MM.1S (cell line): ENCODE results near the gene APC2.

Experiments used
- DNase-seq: peaks from one replicate; pipeline ENCODE4 v3.0.0-alpha.2; 2015
- H2AFZ ChIP-seq: fragments of 300-600 bp; sonication (generic); 2 replicates; pipeline ENCODE4 v1.6.0; 2016; ENCODE audit warnings: antibody characterized with exemption, low read length
- H3F3A ChIP-seq: fragments of 300-600 bp; sonication (generic); 2 replicates; pipeline ENCODE4 v1.6.1; 2016; ENCODE audit warnings: mild to moderate bottlenecking, antibody characterized with exemption, low read length, moderate library complexity, mixed read lengths; ENCODE audit not compliant: insufficient read depth
- H3K27ac ChIP-seq: fragments of 300-600 bp; sonication (generic); 2 replicates; pipeline ENCODE4 v1.5.1; 2016; ENCODE audit warnings: mild to moderate bottlenecking, low read length
- H3K27me3 ChIP-seq: fragments of 300-600 bp; sonication (generic); replicated peaks from 2 replicates; pipeline ENCODE4 v1.6.0; 2016; ENCODE audit warnings: low read length; ENCODE audit not compliant: insufficient read depth
- H3K36me3 ChIP-seq: fragments of 300-600 bp; sonication (generic); replicated peaks from 2 replicates; pipeline ENCODE4 v1.6.1; 2016; ENCODE audit warnings: mild to moderate bottlenecking, low read length, mixed read lengths; ENCODE audit not compliant: insufficient read depth
- H3K4me1 ChIP-seq: fragments of 300-600 bp; sonication (generic); 2 replicates; pipeline ENCODE4 v1.6.1; 2016; ENCODE audit warnings: low read length, mixed read lengths
- H3K4me2 ChIP-seq: fragments of 300-600 bp; sonication (generic); 2 replicates; pipeline ENCODE4 v1.6.0; 2016; ENCODE audit warnings: low read depth, low read length
- H3K4me3 ChIP-seq: fragments of 300-600 bp; sonication (generic); 2 replicates; pipeline ENCODE4 v1.5.1; 2016; ENCODE audit warnings: low read length, mixed read lengths
- H3K79me2 ChIP-seq: fragments of 300-600 bp; sonication (generic); 2 replicates; pipeline ENCODE4 v1.6.1; 2016; ENCODE audit warnings: mixed run types, low read length, mixed read lengths
- H3K9ac ChIP-seq: fragments of 300-600 bp; sonication (generic); 2 replicates; pipeline ENCODE4 v1.6.1; 2016; ENCODE audit warnings: low read length, mixed read lengths
- H3K9me2 ChIP-seq: fragments of 300-600 bp; sonication (generic); replicated peaks from 2 replicates; pipeline ENCODE4 v1.6.1; 2016; ENCODE audit warnings: mild to moderate bottlenecking, low read length, mixed read lengths; ENCODE audit not compliant: insufficient read depth
- H3K9me3 ChIP-seq: fragments of 300-600 bp; sonication (generic); replicated peaks from 2 replicates; pipeline ENCODE4 v1.6.1; 2016; ENCODE audit warnings: mild to moderate bottlenecking, low read length, mixed read lengths; ENCODE audit not compliant: insufficient read depth
- H4K20me1 ChIP-seq: fragments of 300-600 bp; sonication (generic); 2 replicates; pipeline ENCODE4 v1.6.1; 2016; ENCODE audit warnings: mild to moderate bottlenecking, low read length, moderate library complexity, mixed read lengths; ENCODE audit not compliant: insufficient read depth
- CTCF ChIP-seq: fragments of 300-600 bp; sonication (generic); IDR thresholded peaks from 2 replicates; pipeline ENCODE4 v1.5.1; 2016; ENCODE audit warnings: antibody characterized with exemption, low read length, mixed read lengths
- EZH2 ChIP-seq: fragments of 300-600 bp; sonication (generic); optimal IDR thresholded peaks from 2 replicates; pipeline ENCODE3; 2017; ENCODE audit warnings: low read depth, mild to moderate bottlenecking, antibody characterized with exemption, low read length, mixed read lengths
- EZH2phosphoT487 ChIP-seq: fragments of 300-600 bp; sonication (generic); IDR thresholded peaks from 2 replicates; pipeline ENCODE4 v1.6.1; 2018; ENCODE audit warnings: antibody characterized with exemption, low read length

The APC2 gene

GRCh38 chr19:1471010-1471514 lies 21.1 kb downstream of the APC2 start:
- Histone ChIP-seq H4K20me1 (peaks cover 14% of the 10 kb centered on the region), H3K4me1 (peaks cover 14% of the 10 kb centered on the region; the same call in 1 of the 2 replicates), H3K27me3 (peaks cover 40% of the 10 kb centered on the region), H3K4me2 (peak overlapping the region; percentile 65), H3K9ac (no peak overlapping the region), H3K9me3 (no peaks in the 10 kb centered on the region), H3K9me2 (no peaks in the 10 kb centered on the region), H2AFZ (no peak overlapping the region), H3F3A (peaks cover 9% of the 10 kb centered on the region; the same call in 1 of the 2 replicates), H3K36me3 (no peaks in the 10 kb centered on the region), H3K4me3 (peak overlapping the region; percentile 39; the same call in 1 of the 2 replicates), H3K27ac (no peak overlapping the region), H3K79me2 (peaks cover 12% of the 10 kb centered on the region)
- TF ChIP-seq EZH2phosphoT487, result no peak
- no peak for TF ChIP-seq EZH2
- TF ChIP-seq CTCF, result no peak
- no peak for DNase-seq

- no peak overlapping the region for H3K4me3 ChIP-seq
- peak overlapping the region; percentile 65; the same call in 1 of the 2 replicates for H3K4me2 ChIP-seq
Measured at GRCh38 chr19:1471515-1472160, 21.7 kb downstream of the APC2 start.

GRCh38 chr19:1472231-1473084 lies 22.5 kb downstream of the APC2 start:
- no peaks in the 10 kb centered on the region for H3K9me2 ChIP-seq
- DNase-seq, result no peak
- H3K36me3 ChIP-seq, result no peaks in the 10 kb centered on the region
- H3K79me2 ChIP-seq, result peaks cover 26% of the 10 kb centered on the region
- peaks cover 14% of the 10 kb centered on the region; the same call in 1 of the 2 replicates for H3K4me1 ChIP-seq
- no peak overlapping the region for H2AFZ ChIP-seq
- H3K27ac ChIP-seq, result no peak overlapping the region
- H3F3A ChIP-seq, result peaks cover 9% of the 10 kb centered on the region; the same call in 1 of the 2 replicates
- H4K20me1 ChIP-seq, result peaks cover 14% of the 10 kb centered on the region
- H3K9ac ChIP-seq, result no peak overlapping the region
- no peak overlapping the region for H3K4me2 ChIP-seq
- no peaks in the 10 kb centered on the region for H3K9me3 ChIP-seq
- no peak overlapping the region for H3K4me3 ChIP-seq
- TF ChIP-seq EZH2 (no peak), CTCF (no peak)
- H3K27me3 ChIP-seq, result peaks cover 40% of the 10 kb centered on the region

More at GRCh38 chr19:1471515-1472160, 21.7 kb downstream of the APC2 start:
- no peak overlapping the region for H3K27ac ChIP-seq
- H2AFZ ChIP-seq, result no peak overlapping the region
- H3K4me1 ChIP-seq, result peaks cover 14% of the 10 kb centered on the region; the same call in 1 of the 2 replicates
- H3K27me3 ChIP-seq, result peaks cover 40% of the 10 kb centered on the region
- peaks cover 9% of the 10 kb centered on the region; the same call in 1 of the 2 replicates for H3F3A ChIP-seq
- DNase-seq, result no peak
- no peaks in the 10 kb centered on the region for H3K36me3 ChIP-seq
- peaks cover 14% of the 10 kb centered on the region for H4K20me1 ChIP-seq
- no peaks in the 10 kb centered on the region for H3K9me3 ChIP-seq
- peaks cover 17% of the 10 kb centered on the region for H3K79me2 ChIP-seq
- TF ChIP-seq EZH2 (no peak), CTCF (peak; percentile 19; the same call in 1 of the 2 replicates), EZH2phosphoT487 (no peak)
- no peaks in the 10 kb centered on the region for H3K9me2 ChIP-seq
- H3K9ac ChIP-seq, result no peak overlapping the region
